H1 (cell line): ENCODE measurements around the gene TRPV4.

Experiments
- CHD7 ChIP-seq: fragments of 300-600 bp; sonication (generic); IDR thresholded peaks from 2 replicates; pipeline ENCODE4 v1.7.1; 2012; ENCODE audit warnings: low read length, moderate library complexity, mild to moderate bottlenecking, inconsistent platforms; ENCODE audit not compliant: insufficient replicate concordance
- CTCF ChIP-seq, 3 experiments: IDR thresholded peaks; 1 replicate in 2 of 3; 2 replicates in 1 of 3; pipeline versions ENCODE4 v1.5.1 to v1.6.1; 2011; ENCODE audit warnings: low read length in 3 of 3, mild to moderate bottlenecking in 3 of 3, inconsistent platforms in 2 of 3, low read depth in 1 of 3, moderate library complexity in 1 of 3; ENCODE audit not compliant: insufficient read depth in 1 of 3; ENCODE audit errors: control extremely low read depth in 1 of 3
- E2F6 ChIP-seq: IDR thresholded peaks from 2 replicates; pipeline ENCODE4 v1.6.1; 2012; ENCODE audit warnings: inconsistent platforms
- EP300 ChIP-seq, 2 experiments: IDR thresholded peaks; 1 replicate in 1 of 2; 2 replicates in 1 of 2; pipeline ENCODE4 v1.6.1; 2011 to 2012; ENCODE audit warnings: low read depth in 2 of 2, low read length in 2 of 2, mild to moderate bottlenecking in 2 of 2, borderline replicate concordance in 1 of 2, inconsistent platforms in 1 of 2, moderate library complexity in 1 of 2
- EZH2 ChIP-seq: fragments of 200-600 bp; sonication (generic); IDR thresholded peaks from 2 replicates; pipeline ENCODE4 v1.7.1; 2012; ENCODE audit warnings: low read depth, mild to moderate bottlenecking, moderate library complexity, low read length, inconsistent platforms; ENCODE audit not compliant: severe bottlenecking
- MAX ChIP-seq: IDR thresholded peaks from 2 replicates; pipeline ENCODE4 v1.6.1; 2012; ENCODE audit warnings: inconsistent platforms
- POLR2AphosphoS5 ChIP-seq: IDR thresholded peaks from 2 replicates; pipeline ENCODE4 v1.6.1; 2011; ENCODE audit warnings: low read depth, low read length
- RFX5 ChIP-seq: IDR thresholded peaks from 2 replicates; pipeline ENCODE4 v1.6.1; 2011; ENCODE audit warnings: low read depth, low read length, improper control_type of control experiment, borderline replicate concordance
- SP1 ChIP-seq: IDR thresholded peaks from 2 replicates; pipeline ENCODE4 v1.6.1; 2011; ENCODE audit warnings: low read depth, low read length
- TCF12 ChIP-seq: IDR thresholded peaks from 2 replicates; pipeline ENCODE4 v1.6.1; 2011; ENCODE audit warnings: low read depth, mild to moderate bottlenecking, low read length
- USF2 ChIP-seq: IDR thresholded peaks from 2 replicates; pipeline ENCODE4 v1.6.1; 2011; ENCODE audit warnings: low read length, improper control_type of control experiment

GRCh38 chr12:109815225-109815624 is 18.0 kb downstream of the TRPV4 start:
- TF ChIP-seq POLR2AphosphoS5: no peak
- no peak for TF ChIP-seq MAX
- TF ChIP-seq E2F6: no peak
- no peak for TF ChIP-seq CTCF (IDR thresholded peaks at IDR 0.05; ENCODE audit: control extremely low read depth in 1 of 3, insufficient read depth in 1 of 3, low read depth in 1 of 3, low read length in 3 of 3)
- no peak for TF ChIP-seq USF2
- TF ChIP-seq RFX5: no peak
- TF ChIP-seq TCF12: no peak
- TF ChIP-seq CHD7: no peak
- TF ChIP-seq EP300 (IDR thresholded peaks at IDR 0.05; ENCODE audit: borderline replicate concordance in 1 of 2, low read depth in 2 of 2, low read length in 2 of 2): no peak
- TF ChIP-seq EZH2: no peak
- TF ChIP-seq SP1: no peak
